GM06990 (cell line): ENCODE results near the gene SEMA5B.

Experiments used
- DNase-seq: peaks from one replicate; pipeline ENCODE4 v3.0.0-alpha.2; 2011; ENCODE audit not compliant: insufficient read length; ENCODE audit errors: extremely low read depth
- H3K27me3 ChIP-seq: replicated peaks from 2 replicates; pipeline ENCODE4 v1.6.0; 2011; ENCODE audit warnings: low read length; ENCODE audit not compliant: control insufficient read depth, insufficient read depth
- H3K36me3 ChIP-seq: 2 replicates; pipeline ENCODE4 v1.5.1; 2011; ENCODE audit warnings: low read length; ENCODE audit not compliant: control insufficient read depth, insufficient read depth
- H3K4me3 ChIP-seq: replicated peaks from 2 replicates; pipeline ENCODE4 v1.5.1; 2011; ENCODE audit warnings: low read depth, mild to moderate bottlenecking, control low read depth, low read length
- CTCF ChIP-seq: IDR thresholded peaks from 2 replicates; pipeline ENCODE4 v1.5.1; 2011; ENCODE audit warnings: low read length, control low read depth, mild to moderate bottlenecking, inconsistent platforms; ENCODE audit not compliant: insufficient read depth, poor library complexity, severe bottlenecking

Gene SEMA5B

GRCh38 chr3:123021388-123021787 lies 6.2 kb downstream of the SEMA5B start:
- H3K27me3 ChIP-seq, result peaks cover 5% of the 10 kb centered on the region
- H3K36me3 ChIP-seq, result no peaks in the 10 kb centered on the region
- H3K4me3 ChIP-seq, result no peak overlapping the region
- DNase-seq, result no peak
- TF ChIP-seq CTCF, result no peak

DNA sequence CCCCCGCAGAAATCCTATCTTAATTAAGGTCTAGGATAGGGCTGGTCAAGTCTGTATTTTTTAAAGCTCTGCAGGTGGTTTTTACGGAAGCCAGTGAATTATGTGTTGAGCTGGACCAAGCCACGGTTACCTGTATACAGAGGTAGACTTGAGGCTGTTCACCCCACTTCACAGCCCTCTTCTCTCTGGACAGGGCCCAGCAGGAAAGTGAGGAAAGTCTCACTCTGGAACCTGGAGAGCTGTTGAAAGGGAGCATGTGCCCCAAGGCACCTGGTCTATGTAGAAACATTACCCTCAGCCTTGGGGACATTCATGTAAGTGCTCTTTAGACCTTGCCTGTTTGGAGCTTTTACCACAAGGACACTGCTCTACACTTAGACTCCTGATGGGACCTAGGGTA lies 6.9 kb downstream of the SEMA5B start:
- TF ChIP-seq CTCF, result no peak

DNA sequence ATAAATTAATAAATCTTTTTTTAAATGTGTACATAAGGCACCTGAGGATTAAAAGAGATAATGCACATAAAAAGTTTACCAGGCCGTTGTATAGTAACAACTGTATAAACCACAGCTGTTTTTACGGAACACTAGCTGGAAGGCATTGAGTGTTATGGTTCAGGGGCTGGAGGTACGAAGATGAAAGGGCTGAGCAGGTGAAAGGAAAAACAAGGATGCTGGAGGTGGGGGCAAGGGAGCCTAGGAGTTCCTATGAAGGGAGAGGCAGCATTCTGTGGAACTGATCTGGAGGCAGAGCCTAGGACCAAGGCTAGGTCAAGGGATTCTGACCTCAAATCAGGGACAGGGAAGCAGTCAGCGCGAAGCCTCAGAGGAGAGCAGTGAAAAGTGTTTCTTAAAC lies 8.0 kb downstream of the SEMA5B start:
- H3K4me3 ChIP-seq, result no peak overlapping the region
- DNase-seq, result no peak
- no peak for TF ChIP-seq CTCF
- no peaks in the 10 kb centered on the region for H3K36me3 ChIP-seq
- peaks cover 1% of the 10 kb centered on the region for H3K27me3 ChIP-seq

More for the DNA sequence above, 6.9 kb downstream of the SEMA5B start:
- no peaks in the 10 kb centered on the region for H3K36me3 ChIP-seq
- H3K4me3 ChIP-seq, result no peak overlapping the region
- no peak for DNase-seq
- peaks cover 1% of the 10 kb centered on the region for H3K27me3 ChIP-seq

GRCh38 chr3:123019161-123019560 lies 8.4 kb downstream of the SEMA5B start:
- no peak for DNase-seq
- no peak overlapping the region for H3K4me3 ChIP-seq
- TF ChIP-seq CTCF, result no peak
- H3K36me3 ChIP-seq, result no peaks in the 10 kb centered on the region
- peaks cover 1% of the 10 kb centered on the region for H3K27me3 ChIP-seq

DNA sequence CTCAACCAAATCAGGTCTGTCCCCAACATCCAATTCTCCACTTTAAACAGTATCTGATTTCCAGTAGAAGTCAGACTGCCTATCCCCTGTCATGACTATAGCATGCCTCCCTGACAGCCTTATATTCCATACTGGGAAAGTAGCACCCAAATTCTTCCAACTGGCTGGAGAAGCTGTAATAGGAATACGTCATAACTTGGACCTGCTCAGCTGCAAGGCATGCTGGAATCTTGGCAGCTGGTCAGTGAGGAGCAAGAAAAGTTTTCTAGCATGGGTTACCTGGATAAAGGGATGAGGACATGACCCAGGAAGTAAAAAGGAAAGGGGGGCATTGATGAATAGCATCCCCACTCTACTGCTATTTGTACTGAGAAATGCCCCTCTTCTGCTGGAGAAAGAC lies 8.9 kb downstream of the SEMA5B start:
- no peak for TF ChIP-seq CTCF
- Histone ChIP-seq H3K4me3 (no peak overlapping the region), H3K27me3 (peaks cover 3% of the 10 kb centered on the region), H3K36me3 (no peaks in the 10 kb centered on the region)
- DNase-seq, result no peak

- peaks cover 4% of the 10 kb centered on the region; the same call in 1 of the 2 replicates for H3K27me3 ChIP-seq
- H3K36me3 ChIP-seq, result no peaks in the 10 kb centered on the region
- no peak for DNase-seq
- H3K4me3 ChIP-seq, result no peak overlapping the region
- TF ChIP-seq CTCF, result peak; percentile 27
Measured at GRCh38 chr3:123015596-123015995, 12.0 kb downstream of the SEMA5B start.
